ENCODE measurements around the gene PEPD.

The PEPD gene

GRCh38 chr19:33545217-33545981, 23.8 kb upstream of the PEPD start:
- no peak for DNase-seq (ENCODE audit: low read depth)

GRCh38 chr19:33535226-33535625, 13.6 kb upstream of the PEPD start:
- DNase-seq (ENCODE audit: low read depth), result no peak

GRCh38 chr19:33532859-33533460, 11.4 kb upstream of the PEPD start:
- no peak for DNase-seq (ENCODE audit: low read depth)

- no peak for DNase-seq (ENCODE audit: low read depth)
Observed at GRCh38 chr19:33530842-33531241, 9.3 kb upstream of the PEPD start.

GRCh38 chr19:33530296-33530695, 8.7 kb upstream of the PEPD start:
- no peak for DNase-seq (ENCODE audit: low read depth)

GRCh38 chr19:33529094-33529676, 7.6 kb upstream of the PEPD start:
- DNase-seq (ENCODE audit: low read depth), result no peak

GRCh38 chr19:33528404-33528803, 6.8 kb upstream of the PEPD start:
- no peak for DNase-seq (ENCODE audit: low read depth)

- no peak for DNase-seq (ENCODE audit: low read depth)
Observed at GRCh38 chr19:33527125-33527524, 5.5 kb upstream of the PEPD start.

GRCh38 chr19:33524024-33524664, 2.6 kb upstream of the PEPD start:
- no peak for DNase-seq (ENCODE audit: low read depth)

- DNase-seq (ENCODE audit: low read depth), result no peak
Observed at GRCh38 chr19:33523167-33523566, 1.6 kb upstream of the PEPD start.

- DNase-seq (ENCODE audit: low read depth), result no peak
Observed at GRCh38 chr19:33522371-33522662, 726 bp upstream of the PEPD start.

- no peak for DNase-seq (ENCODE audit: low read depth)
Observed at GRCh38 chr19:33520844-33521479, 629 bp downstream of the PEPD start.

GRCh38 chr19:33520048-33520643, 1.4 kb downstream of the PEPD start:
- DNase-seq (ENCODE audit: low read depth), result no peak

- DNase-seq (ENCODE audit: low read depth), result no peak
Observed at GRCh38 chr19:33519416-33519815, 2.2 kb downstream of the PEPD start.

GRCh38 chr19:33518541-33518940, 3.0 kb downstream of the PEPD start:
- DNase-seq (ENCODE audit: low read depth), result no peak

GRCh38 chr19:33517922-33518321, 3.7 kb downstream of the PEPD start:
- no peak for DNase-seq (ENCODE audit: low read depth)

- no peak for DNase-seq (ENCODE audit: low read depth)
Observed at GRCh38 chr19:33515921-33516320, 5.7 kb downstream of the PEPD start.

- no peak for DNase-seq (ENCODE audit: low read depth)
Observed at GRCh38 chr19:33514885-33515551, 6.6 kb downstream of the PEPD start.

GRCh38 chr19:33513424-33513823, 8.2 kb downstream of the PEPD start:
- no peak for DNase-seq (ENCODE audit: low read depth)

- no peak for DNase-seq (ENCODE audit: low read depth)
Observed at GRCh38 chr19:33512580-33513137, 8.9 kb downstream of the PEPD start.

GRCh38 chr19:33512021-33512420, 9.6 kb downstream of the PEPD start:
- no peak for DNase-seq (ENCODE audit: low read depth)

Data from fibroblast of the conjunctiva (primary cell).